Measurements from ENCODE around the gene MSLN. TPM values are rescaled to one million over a fixed set of nuclear protein-coding genes. Genes with fewer than 3 reads are reported as not detected.

Gene MSLN
- total RNA-seq, 3 donors from 2014 or later (not counting 1 experiment from before 2014, with no cell fraction given) = not detected

- intact Hi-C loops (cut with micrococcal nuclease) = loop anchor here (2.0 kb wide), 1 partner anchor 73 kb away; no protein-coding TSS in a partner anchor
- Mint-ChIP-seq H3K36me3 (no peaks in the 10 kb centered on the region), H3K4me3 (no peak overlapping the region), H3K4me1 (peaks cover 0 to 9% of the 10 kb centered on the region in 2 donors), H3K27ac (no peak overlapping the region), H3K27me3 (ENCODE audit: low read depth in 2 of 2) (no peaks in the 10 kb centered on the region), H3K9me3 (no peaks in the 10 kb centered on the region)
- WGBS (ENCODE audit: insufficient coverage) = 78% methylated on average over 17 of the region's 17 CpGs
- peaks cover 5% of the 10 kb centered on the region for H3K36me3 ChIP-seq (ENCODE audit: control insufficient read depth, insufficient read depth, low read length)
- H3K27ac ChIP-seq (ENCODE audit: low read length) = no peak overlapping the region
- H3K4me3 ChIP-seq (ENCODE audit: low read length) = no peak overlapping the region
- H3K4me1 ChIP-seq (ENCODE audit: control insufficient read depth, insufficient read depth, low read length) = peaks cover 20% of the 10 kb centered on the region
- DNase-seq = no peak
- no peak for TF ChIP-seq CTCF (IDR thresholded peaks at IDR 0.05)
- no peak for ATAC-seq
- no peaks in the 10 kb centered on the region for H3K27me3 ChIP-seq (ENCODE audit: control insufficient read depth, insufficient read depth, low read length)
- no peaks in the 10 kb centered on the region for H3K9me3 ChIP-seq (ENCODE audit: control insufficient read depth, insufficient read depth, low read length)
Observed at GRCh38 chr16:783404-784161, 23.0 kb downstream of the MSLN start.

GRCh38 chr16:784431-784830 is 23.9 kb downstream of the MSLN start:
- Mint-ChIP-seq H3K4me1 (peaks cover 0 to 9% of the 10 kb centered on the region in 2 donors), H3K4me3 (peak overlapping the region; percentile 47), H3K9me3 (no peaks in the 10 kb centered on the region), H3K27ac (peak overlapping the region in 1 of 2 donors; percentile 41), H3K27me3 (ENCODE audit: low read depth in 2 of 2) (no peaks in the 10 kb centered on the region), H3K36me3 (no peaks in the 10 kb centered on the region)
- no peak for ATAC-seq
- no peaks in the 10 kb centered on the region for H3K9me3 ChIP-seq (ENCODE audit: control insufficient read depth, insufficient read depth, low read length)
- DNase-seq = no peak
- 96% methylated on average over 19 of the region's 19 CpGs for WGBS (ENCODE audit: insufficient coverage)
- H3K27me3 ChIP-seq (ENCODE audit: control insufficient read depth, insufficient read depth, low read length) = no peaks in the 10 kb centered on the region
- no peak overlapping the region for H3K27ac ChIP-seq (ENCODE audit: low read length)
- H3K36me3 ChIP-seq (ENCODE audit: control insufficient read depth, insufficient read depth, low read length) = peaks cover 5% of the 10 kb centered on the region
- H3K4me3 ChIP-seq (ENCODE audit: low read length) = no peak overlapping the region
- intact Hi-C loops (cut with micrococcal nuclease) = loop anchor here (2.0 kb wide), 1 partner anchor 74 kb away; no protein-coding TSS in a partner anchor
- peaks cover 27% of the 10 kb centered on the region for H3K4me1 ChIP-seq (ENCODE audit: control insufficient read depth, insufficient read depth, low read length)
- TF ChIP-seq CTCF (IDR thresholded peaks at IDR 0.05) = no peak

GRCh38 chr16:785563-786535 is 25.3 kb downstream of the MSLN start:
- TF ChIP-seq CTCF (IDR thresholded peaks at IDR 0.05) = peak; percentile 69
- Mint-ChIP-seq H3K4me3 (peak overlapping the region; percentile 65), H3K27ac (no peak overlapping the region), H3K36me3 (no peaks in the 10 kb centered on the region), H3K9me3 (no peaks in the 10 kb centered on the region), H3K27me3 (ENCODE audit: low read depth in 2 of 2) (no peaks in the 10 kb centered on the region), H3K4me1 (peaks cover 0 to 9% of the 10 kb centered on the region in 2 donors)
- ATAC-seq (no peak), DNase-seq (peak; percentile 64 to 82)
- H3K9me3 ChIP-seq (ENCODE audit: control insufficient read depth, insufficient read depth, low read length) = no peaks in the 10 kb centered on the region
- H3K4me1 ChIP-seq (ENCODE audit: control insufficient read depth, insufficient read depth, low read length) = peaks cover 29% of the 10 kb centered on the region
- intact Hi-C loops (cut with micrococcal nuclease) = loop anchor here (2.0 kb wide), 1 partner anchor 75 kb away; no protein-coding TSS in a partner anchor
- H3K36me3 ChIP-seq (ENCODE audit: control insufficient read depth, insufficient read depth, low read length) = peaks cover 5% of the 10 kb centered on the region
- no peaks in the 10 kb centered on the region for H3K27me3 ChIP-seq (ENCODE audit: control insufficient read depth, insufficient read depth, low read length)
- no peak overlapping the region for H3K27ac ChIP-seq (ENCODE audit: low read length)
- H3K4me3 ChIP-seq (ENCODE audit: low read length) = no peak overlapping the region
- 70% methylated on average over 58 of the region's 58 CpGs for WGBS (ENCODE audit: insufficient coverage)
